ENCODE data around the gene WWOX.

DNA sequence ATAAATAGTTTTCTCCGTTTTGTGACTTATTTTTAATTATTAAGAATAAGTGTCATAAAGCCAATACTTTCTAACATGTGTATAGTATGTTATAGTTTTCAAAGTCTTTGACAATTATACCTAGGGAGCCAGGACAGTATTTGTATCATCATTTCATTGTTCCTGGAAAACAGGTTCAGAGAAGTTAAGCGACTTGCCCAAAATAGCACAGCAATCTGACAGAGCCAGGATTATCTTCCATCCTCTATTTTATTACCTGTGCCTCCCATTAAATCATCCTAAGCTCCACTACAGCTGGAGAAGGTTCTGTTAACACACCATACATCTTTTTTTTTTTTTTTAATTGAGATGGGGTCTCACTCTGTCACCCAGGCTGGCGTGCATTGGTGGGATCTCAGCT lies 782.7 kb downstream of the WWOX start:
- TF ChIP-seq, protein P1, sequence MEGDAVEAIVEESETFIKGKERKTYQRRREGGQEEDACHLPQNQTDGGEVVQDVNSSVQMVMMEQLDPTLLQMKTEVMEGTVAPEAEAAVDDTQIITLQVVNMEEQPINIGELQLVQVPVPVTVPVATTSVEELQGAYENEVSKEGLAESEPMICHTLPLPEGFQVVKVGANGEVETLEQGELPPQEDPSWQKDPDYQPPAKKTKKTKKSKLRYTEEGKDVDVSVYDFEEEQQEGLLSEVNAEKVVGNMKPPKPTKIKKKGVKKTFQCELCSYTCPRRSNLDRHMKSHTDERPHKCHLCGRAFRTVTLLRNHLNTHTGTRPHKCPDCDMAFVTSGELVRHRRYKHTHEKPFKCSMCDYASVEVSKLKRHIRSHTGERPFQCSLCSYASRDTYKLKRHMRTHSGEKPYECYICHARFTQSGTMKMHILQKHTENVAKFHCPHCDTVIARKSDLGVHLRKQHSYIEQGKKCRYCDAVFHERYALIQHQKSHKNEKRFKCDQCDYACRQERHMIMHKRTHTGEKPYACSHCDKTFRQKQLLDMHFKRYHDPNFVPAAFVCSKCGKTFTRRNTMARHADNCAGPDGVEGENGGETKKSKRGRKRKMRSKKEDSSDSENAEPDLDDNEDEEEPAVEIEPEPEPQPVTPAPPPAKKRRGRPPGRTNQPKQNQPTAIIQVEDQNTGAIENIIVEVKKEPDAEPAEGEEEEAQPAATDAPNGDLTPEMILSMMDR (IDR thresholded peaks at IDR 0.05; ENCODE audit: insufficient read depth, low read depth, low read length), result no peak
- no peak for TF ChIP-seq EZH2 (IDR thresholded peaks at IDR 0.05; ENCODE audit: insufficient read depth, low read length)
